ENCODE results near the gene AFAP1L2. TPM values are rescaled to one million over a fixed set of nuclear protein-coding genes. Genes with fewer than 3 reads are reported as not detected.

The AFAP1L2 gene
- total RNA-seq, 1 donor from 2014 or later = 24.0 TPM

GRCh38 chr10:114288424-114289095, 115.7 kb downstream of the AFAP1L2 start:
- H3K36me3 ChIP-seq (ENCODE audit: control insufficient read depth in 3 of 3, insufficient read depth in 3 of 3, low read length in 3 of 3) = no peaks in the 10 kb centered on the region
- H3K9me3 ChIP-seq (ENCODE audit: control insufficient read depth in 3 of 3, low read length in 3 of 3) = no peaks in the 10 kb centered on the region
- peaks cover 2 to 8% (median 8%) of the 10 kb centered on the region in 3 donors for H3K4me1 ChIP-seq (ENCODE audit: control insufficient read depth in 3 of 3, insufficient read depth in 3 of 3, low read length in 3 of 3)
- H3K9ac ChIP-seq (ENCODE audit: low read depth in 1 of 3, low read length in 3 of 3) = no peak overlapping the region
- no peak overlapping the region for H3K4me3 ChIP-seq (ENCODE audit: low read length in 3 of 3)
- H3K27me3 ChIP-seq (ENCODE audit: control insufficient read depth in 3 of 3, insufficient read depth in 3 of 3, low read length in 3 of 3) = no peaks in the 10 kb centered on the region
- no peak overlapping the region for H3K27ac ChIP-seq (ENCODE audit: low read depth, low read length)

- Histone ChIP-seq H3K9ac (ENCODE audit: low read depth in 1 of 3, low read length in 3 of 3) (no peak overlapping the region), H3K27me3 (ENCODE audit: control insufficient read depth in 3 of 3, insufficient read depth in 3 of 3, low read length in 3 of 3) (no peaks in the 10 kb centered on the region), H3K4me1 (ENCODE audit: control insufficient read depth in 3 of 3, insufficient read depth in 3 of 3, low read length in 3 of 3) (peaks cover 2 to 8% (median 8%) of the 10 kb centered on the region in 3 donors), H3K4me3 (ENCODE audit: low read length in 3 of 3) (no peak overlapping the region), H3K36me3 (ENCODE audit: control insufficient read depth in 3 of 3, insufficient read depth in 3 of 3, low read length in 3 of 3) (no peaks in the 10 kb centered on the region), H3K27ac (ENCODE audit: low read depth, low read length) (no peak overlapping the region), H3K9me3 (ENCODE audit: control insufficient read depth in 3 of 3, low read length in 3 of 3) (no peaks in the 10 kb centered on the region)
Observed at GRCh38 chr10:114286921-114287320, 117.4 kb downstream of the AFAP1L2 start.

GRCh38 chr10:114285961-114286441, 118.3 kb downstream of the AFAP1L2 start:
- Histone ChIP-seq H3K4me3 (ENCODE audit: low read length in 3 of 3) (no peak overlapping the region), H3K36me3 (ENCODE audit: control insufficient read depth in 3 of 3, insufficient read depth in 3 of 3, low read length in 3 of 3) (no peaks in the 10 kb centered on the region)

GRCh38 chr10:114284346-114285071, 119.8 kb downstream of the AFAP1L2 start:
- Histone ChIP-seq H3K36me3 (ENCODE audit: control insufficient read depth in 3 of 3, insufficient read depth in 3 of 3, low read length in 3 of 3) (no peaks in the 10 kb centered on the region), H3K27me3 (ENCODE audit: control insufficient read depth in 3 of 3, insufficient read depth in 3 of 3, low read length in 3 of 3) (no peaks in the 10 kb centered on the region), H3K9me3 (ENCODE audit: control insufficient read depth in 3 of 3, low read length in 3 of 3) (no peaks in the 10 kb centered on the region), H3K4me1 (ENCODE audit: control insufficient read depth in 3 of 3, insufficient read depth in 3 of 3, low read length in 3 of 3) (peaks cover 2 to 8% (median 8%) of the 10 kb centered on the region in 3 donors), H3K4me3 (ENCODE audit: low read length in 3 of 3) (no peak overlapping the region), H3K9ac (ENCODE audit: low read depth in 1 of 3, low read length in 3 of 3) (no peak overlapping the region), H3K27ac (ENCODE audit: low read depth, low read length) (no peak overlapping the region)

More at GRCh38 chr10:114285961-114286441, 118.3 kb downstream of the AFAP1L2 start:
- H3K27me3 ChIP-seq (ENCODE audit: control insufficient read depth in 3 of 3, insufficient read depth in 3 of 3, low read length in 3 of 3) = no peaks in the 10 kb centered on the region
- H3K9me3 ChIP-seq (ENCODE audit: control insufficient read depth in 3 of 3, low read length in 3 of 3) = no peaks in the 10 kb centered on the region
- no peak overlapping the region for H3K9ac ChIP-seq (ENCODE audit: low read depth in 1 of 3, low read length in 3 of 3)
- H3K4me1 ChIP-seq (ENCODE audit: control insufficient read depth in 3 of 3, insufficient read depth in 3 of 3, low read length in 3 of 3) = peaks cover 2 to 8% (median 8%) of the 10 kb centered on the region in 3 donors
- H3K27ac ChIP-seq (ENCODE audit: low read depth, low read length) = no peak overlapping the region

GRCh38 chr10:114283535-114284234, 120.6 kb downstream of the AFAP1L2 start:
- Histone ChIP-seq H3K9me3 (ENCODE audit: control insufficient read depth in 3 of 3, low read length in 3 of 3) (no peaks in the 10 kb centered on the region), H3K9ac (ENCODE audit: low read depth in 1 of 3, low read length in 3 of 3) (no peak overlapping the region), H3K4me1 (ENCODE audit: control insufficient read depth in 3 of 3, insufficient read depth in 3 of 3, low read length in 3 of 3) (peaks cover under 1 to 1% (median 1%) of the 10 kb centered on the region in 3 donors), H3K27ac (ENCODE audit: low read depth, low read length) (no peak overlapping the region), H3K27me3 (ENCODE audit: control insufficient read depth in 3 of 3, insufficient read depth in 3 of 3, low read length in 3 of 3) (no peaks in the 10 kb centered on the region), H3K4me3 (ENCODE audit: low read length in 3 of 3) (no peak overlapping the region), H3K36me3 (ENCODE audit: control insufficient read depth in 3 of 3, insufficient read depth in 3 of 3, low read length in 3 of 3) (no peaks in the 10 kb centered on the region)

- no peak overlapping the region for H3K9ac ChIP-seq (ENCODE audit: low read depth in 1 of 3, low read length in 3 of 3)
- H3K4me1 ChIP-seq (ENCODE audit: control insufficient read depth in 3 of 3, insufficient read depth in 3 of 3, low read length in 3 of 3) = no peaks in the 10 kb centered on the region
- H3K27me3 ChIP-seq (ENCODE audit: control insufficient read depth in 3 of 3, insufficient read depth in 3 of 3, low read length in 3 of 3) = peaks cover 0 to 5% (median 4%) of the 10 kb centered on the region in 3 donors
Observed at GRCh38 chr10:114283091-114283490, 121.2 kb downstream of the AFAP1L2 start.

GRCh38 chr10:114282526-114282925, 121.8 kb downstream of the AFAP1L2 start:
- Histone ChIP-seq H3K27me3 (ENCODE audit: control insufficient read depth in 3 of 3, insufficient read depth in 3 of 3, low read length in 3 of 3) (peaks cover 0 to 5% (median 5%) of the 10 kb centered on the region in 3 donors), H3K4me1 (ENCODE audit: control insufficient read depth in 3 of 3, insufficient read depth in 3 of 3, low read length in 3 of 3) (no peaks in the 10 kb centered on the region), H3K27ac (ENCODE audit: low read depth, low read length) (no peak overlapping the region), H3K36me3 (ENCODE audit: control insufficient read depth in 3 of 3, insufficient read depth in 3 of 3, low read length in 3 of 3) (no peaks in the 10 kb centered on the region), H3K9me3 (ENCODE audit: control insufficient read depth in 3 of 3, low read length in 3 of 3) (no peaks in the 10 kb centered on the region), H3K4me3 (ENCODE audit: low read length in 3 of 3) (no peak overlapping the region), H3K9ac (ENCODE audit: low read depth in 1 of 3, low read length in 3 of 3) (no peak overlapping the region)

More at GRCh38 chr10:114283091-114283490, 121.2 kb downstream of the AFAP1L2 start:
- Histone ChIP-seq H3K9me3 (ENCODE audit: control insufficient read depth in 3 of 3, low read length in 3 of 3) (no peaks in the 10 kb centered on the region), H3K4me3 (ENCODE audit: low read length in 3 of 3) (no peak overlapping the region), H3K36me3 (ENCODE audit: control insufficient read depth in 3 of 3, insufficient read depth in 3 of 3, low read length in 3 of 3) (no peaks in the 10 kb centered on the region), H3K27ac (ENCODE audit: low read depth, low read length) (no peak overlapping the region)

GRCh38 chr10:114281461-114281860, 122.8 kb downstream of the AFAP1L2 start:
- Histone ChIP-seq H3K36me3 (ENCODE audit: control insufficient read depth in 3 of 3, insufficient read depth in 3 of 3, low read length in 3 of 3) (no peaks in the 10 kb centered on the region), H3K4me1 (ENCODE audit: control insufficient read depth in 3 of 3, insufficient read depth in 3 of 3, low read length in 3 of 3) (no peaks in the 10 kb centered on the region), H3K9ac (ENCODE audit: low read depth in 1 of 3, low read length in 3 of 3) (no peak overlapping the region), H3K4me3 (ENCODE audit: low read length in 3 of 3) (no peak overlapping the region), H3K27me3 (ENCODE audit: control insufficient read depth in 3 of 3, insufficient read depth in 3 of 3, low read length in 3 of 3) (peaks cover 0 to 5% (median 5%) of the 10 kb centered on the region in 3 donors), H3K27ac (ENCODE audit: low read depth, low read length) (no peak overlapping the region), H3K9me3 (ENCODE audit: control insufficient read depth in 3 of 3, low read length in 3 of 3) (no peaks in the 10 kb centered on the region)

GRCh38 chr10:114281006-114281405, 123.3 kb downstream of the AFAP1L2 start:
- no peaks in the 10 kb centered on the region for H3K9me3 ChIP-seq (ENCODE audit: control insufficient read depth in 3 of 3, low read length in 3 of 3)
- no peak overlapping the region for H3K9ac ChIP-seq (ENCODE audit: low read depth in 1 of 3, low read length in 3 of 3)
- H3K4me1 ChIP-seq (ENCODE audit: control insufficient read depth in 3 of 3, insufficient read depth in 3 of 3, low read length in 3 of 3) = no peaks in the 10 kb centered on the region
- H3K27me3 ChIP-seq (ENCODE audit: control insufficient read depth in 3 of 3, insufficient read depth in 3 of 3, low read length in 3 of 3) = peaks cover 0 to 5% (median 5%) of the 10 kb centered on the region in 3 donors
- no peak overlapping the region for H3K27ac ChIP-seq (ENCODE audit: low read depth, low read length)
- no peaks in the 10 kb centered on the region for H3K36me3 ChIP-seq (ENCODE audit: control insufficient read depth in 3 of 3, insufficient read depth in 3 of 3, low read length in 3 of 3)
- no peak overlapping the region for H3K4me3 ChIP-seq (ENCODE audit: low read length in 3 of 3)

Data from skeletal muscle tissue (tissue), 4 donors.